Muscle layer of duodenum (tissue), 2 donors: ENCODE measurements around the gene EFCAB9.

Experiments used
- H3K27ac ChIP-seq: one replicate; pipeline ENCODE4 v1.7.0; 2013; ENCODE audit warnings: mild to moderate bottlenecking, low read length
- H3K27me3 ChIP-seq: one replicate; pipeline ENCODE4 v1.7.0; 2013; ENCODE audit warnings: low read depth, mild to moderate bottlenecking, control low read depth, low read length
- H3K36me3 ChIP-seq, 2 donors: one replicate each; pipeline ENCODE4 v1.7.0; 2013; ENCODE audit warnings: low read length in 2 of 2, control low read depth in 1 of 2, mild to moderate bottlenecking in 1 of 2; ENCODE audit not compliant: insufficient read depth in 2 of 2, control insufficient read depth in 1 of 2
- H3K4me1 ChIP-seq, 2 donors: one replicate each; pipeline ENCODE4 v1.7.0; 2013; ENCODE audit warnings: low read length in 2 of 2, mild to moderate bottlenecking in 2 of 2, control low read depth in 1 of 2, moderate library complexity in 1 of 2; ENCODE audit not compliant: insufficient read depth in 2 of 2, control insufficient read depth in 1 of 2
- H3K4me3 ChIP-seq, 2 donors: one replicate each; pipeline ENCODE4 v1.7.0; 2013; ENCODE audit warnings: low read length in 2 of 2, low read depth in 1 of 2, mild to moderate bottlenecking in 1 of 2
- H3K9me3 ChIP-seq, 2 donors: one replicate each; pipeline ENCODE4 v1.7.0; 2013; ENCODE audit warnings: low read length in 2 of 2, control low read depth in 1 of 2, mild to moderate bottlenecking in 1 of 2; ENCODE audit not compliant: control insufficient read depth in 1 of 2
- donor health status: healthy.

EFCAB9 gene

GRCh38 chr5:172178991-172179989, 14.7 kb upstream of the EFCAB9 start:
- H3K27ac ChIP-seq: peak overlapping the region; percentile 67
- no peaks in the 10 kb centered on the region for H3K27me3 ChIP-seq
- no peaks in the 10 kb centered on the region for H3K9me3 ChIP-seq
- peak overlapping the region in 1 of 2 donors; percentile 23 for H3K4me3 ChIP-seq
- H3K36me3 ChIP-seq: no peaks in the 10 kb centered on the region
- peaks cover 0 to 4% of the 10 kb centered on the region in 2 donors for H3K4me1 ChIP-seq

- Histone ChIP-seq H3K4me1 (peaks cover 0 to 8% of the 10 kb centered on the region in 2 donors), H3K4me3 (no peak overlapping the region), H3K27me3 (no peaks in the 10 kb centered on the region), H3K27ac (no peak overlapping the region), H3K9me3 (no peaks in the 10 kb centered on the region), H3K36me3 (no peaks in the 10 kb centered on the region)
These were observed 13.0 kb upstream of the EFCAB9 start for GRCh38 chr5:172180936-172181335.

GRCh38 chr5:172182291-172182690, 11.7 kb upstream of the EFCAB9 start:
- no peaks in the 10 kb centered on the region for H3K9me3 ChIP-seq
- H3K4me1 ChIP-seq: peaks cover 5 to 17% of the 10 kb centered on the region in 2 donors
- H3K27me3 ChIP-seq: no peaks in the 10 kb centered on the region
- no peak overlapping the region for H3K27ac ChIP-seq
- no peaks in the 10 kb centered on the region for H3K36me3 ChIP-seq
- H3K4me3 ChIP-seq: no peak overlapping the region

- no peaks in the 10 kb centered on the region for H3K36me3 ChIP-seq
- peaks cover 5 to 14% of the 10 kb centered on the region in 2 donors for H3K4me1 ChIP-seq
- no peaks in the 10 kb centered on the region for H3K27me3 ChIP-seq
- no peak overlapping the region for H3K27ac ChIP-seq
- no peaks in the 10 kb centered on the region for H3K9me3 ChIP-seq
- no peak overlapping the region for H3K4me3 ChIP-seq
These were observed 10.1 kb upstream of the EFCAB9 start for GRCh38 chr5:172183881-172184280.

- Histone ChIP-seq H3K27me3 (no peaks in the 10 kb centered on the region), H3K27ac (no peak overlapping the region), H3K9me3 (no peaks in the 10 kb centered on the region), H3K4me3 (peak overlapping the region in 1 of 2 donors; percentile 1), H3K36me3 (no peaks in the 10 kb centered on the region), H3K4me1 (peaks cover 5 to 14% of the 10 kb centered on the region in 2 donors)
These were observed 8.9 kb upstream of the EFCAB9 start for GRCh38 chr5:172185096-172185461.

GRCh38 chr5:172186114-172186695, 7.8 kb upstream of the EFCAB9 start:
- Histone ChIP-seq H3K36me3 (no peaks in the 10 kb centered on the region), H3K9me3 (no peaks in the 10 kb centered on the region), H3K27ac (peak overlapping the region; percentile 79), H3K4me3 (peak overlapping the region; percentile 93), H3K4me1 (peaks cover 5 to 14% of the 10 kb centered on the region in 2 donors), H3K27me3 (no peaks in the 10 kb centered on the region)

GRCh38 chr5:172187118-172188032, 6.6 kb upstream of the EFCAB9 start:
- Histone ChIP-seq H3K4me3 (peak overlapping the region; percentile 93), H3K27ac (peak overlapping the region; percentile 79), H3K4me1 (peaks cover 5 to 14% of the 10 kb centered on the region in 2 donors), H3K27me3 (no peaks in the 10 kb centered on the region), H3K36me3 (no peaks in the 10 kb centered on the region), H3K9me3 (no peaks in the 10 kb centered on the region)

- no peaks in the 10 kb centered on the region for H3K36me3 ChIP-seq
- peak within 1 kb of the TSS; percentile 93 for H3K4me3 ChIP-seq
- H3K4me1 ChIP-seq: peaks cover 5 to 14% of the 10 kb centered on the region in 2 donors
- peak within 1 kb of the TSS; percentile 79 for H3K27ac ChIP-seq
- H3K27me3 ChIP-seq: no peaks in the 10 kb centered on the region
- H3K9me3 ChIP-seq: no peaks in the 10 kb centered on the region
These were observed 5.7 kb upstream of the EFCAB9 start, which contains the start of gene STK10 for GRCh38 chr5:172188033-172188892. TSS of gene STK10 (minus strand) at chr5:172188224. CDS start at chr5:172188042, 182 bp downstream.

- Histone ChIP-seq H3K27me3 (no peaks in the 10 kb centered on the region), H3K4me3 (peak overlapping the region in 1 of 2 donors; percentile 93), H3K9me3 (no peaks in the 10 kb centered on the region), H3K27ac (no peak overlapping the region), H3K4me1 (peaks cover 5 to 14% of the 10 kb centered on the region in 2 donors), H3K36me3 (no peaks in the 10 kb centered on the region)
These were observed 4.9 kb upstream of the EFCAB9 start for GRCh38 chr5:172188893-172189692.
